OCI-M2 (cell line): ENCODE data around the gene GET3.
"Not testable (repeated sequence)": the region's sequence is repeated elsewhere in the genome, so short reads cannot be mapped to it uniquely, and the experiment has no call there.

Experiments
- DNase-seq: peaks from one replicate; lab custom pipeline; 2025; ENCODE audit not compliant: unreplicated experiment; lab: John Stamatoyannopoulos, UW

The GET3 gene

DNA sequence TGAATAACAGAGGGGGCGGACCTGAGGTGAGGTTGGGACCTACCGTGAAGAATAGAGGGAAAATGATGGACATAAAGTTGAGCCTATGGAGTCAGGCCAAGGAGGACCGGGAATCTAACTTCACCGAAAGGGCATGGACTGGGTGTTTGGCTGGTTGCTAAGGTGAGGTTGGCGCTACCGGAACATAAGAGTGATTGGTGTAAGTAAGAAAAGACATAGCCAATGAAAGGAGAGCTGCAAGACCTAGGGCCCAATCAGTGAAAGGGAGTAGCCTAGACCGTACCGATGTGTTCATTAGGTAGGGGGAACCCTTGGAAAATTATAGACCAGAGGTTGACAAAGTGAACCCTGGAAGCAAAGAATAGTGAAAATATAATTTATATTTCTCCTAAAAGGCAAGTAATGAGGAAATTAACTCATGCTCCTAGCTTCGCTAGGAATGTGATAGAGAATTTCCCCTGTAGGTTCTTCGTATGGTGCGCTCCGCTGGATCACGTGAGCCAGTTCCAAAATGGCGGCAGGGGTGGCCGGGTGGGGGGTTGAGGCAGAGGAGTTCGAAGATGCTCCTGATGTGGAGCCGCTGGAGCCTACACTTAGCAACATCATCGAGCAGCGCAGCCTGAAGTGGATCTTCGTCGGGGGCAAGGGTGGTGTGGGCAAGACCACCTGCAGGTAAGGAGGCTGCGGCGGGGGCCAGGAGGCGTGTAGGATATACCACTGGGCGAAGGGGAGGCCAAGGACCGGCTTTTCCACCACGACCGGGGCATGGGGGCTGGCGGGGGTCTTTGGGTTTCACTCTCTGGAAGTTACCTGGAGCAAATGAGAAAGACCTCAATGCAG lies at the start of gene GET3:
GET3 (plus strand) TSS at position 503 of the 840 bp plus-strand sequence; CDS start at position 512, 9 bp downstream.
- DNase-seq: peak; percentile 100

DNA sequence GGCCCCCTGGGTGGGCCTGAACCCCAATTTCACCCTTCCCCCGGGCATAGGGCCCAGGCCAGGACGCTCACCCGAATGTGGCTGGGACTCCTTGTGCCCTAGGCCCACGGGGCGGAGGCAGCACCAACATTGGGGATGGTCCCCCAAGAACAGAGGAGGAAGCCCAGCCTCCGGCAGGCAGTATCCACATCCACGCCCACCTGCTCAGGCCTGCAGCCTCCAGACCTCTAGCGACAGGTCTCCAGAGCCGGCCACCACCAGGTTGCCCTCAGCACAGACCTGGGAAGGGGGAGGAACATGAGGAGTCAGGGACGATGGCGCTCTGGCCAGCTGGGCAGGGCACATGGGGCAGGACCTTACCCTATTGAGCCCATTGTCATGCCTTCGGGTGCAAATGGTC lies 48.3 kb upstream of the GET3 start:
- no peak for DNase-seq

DNA sequence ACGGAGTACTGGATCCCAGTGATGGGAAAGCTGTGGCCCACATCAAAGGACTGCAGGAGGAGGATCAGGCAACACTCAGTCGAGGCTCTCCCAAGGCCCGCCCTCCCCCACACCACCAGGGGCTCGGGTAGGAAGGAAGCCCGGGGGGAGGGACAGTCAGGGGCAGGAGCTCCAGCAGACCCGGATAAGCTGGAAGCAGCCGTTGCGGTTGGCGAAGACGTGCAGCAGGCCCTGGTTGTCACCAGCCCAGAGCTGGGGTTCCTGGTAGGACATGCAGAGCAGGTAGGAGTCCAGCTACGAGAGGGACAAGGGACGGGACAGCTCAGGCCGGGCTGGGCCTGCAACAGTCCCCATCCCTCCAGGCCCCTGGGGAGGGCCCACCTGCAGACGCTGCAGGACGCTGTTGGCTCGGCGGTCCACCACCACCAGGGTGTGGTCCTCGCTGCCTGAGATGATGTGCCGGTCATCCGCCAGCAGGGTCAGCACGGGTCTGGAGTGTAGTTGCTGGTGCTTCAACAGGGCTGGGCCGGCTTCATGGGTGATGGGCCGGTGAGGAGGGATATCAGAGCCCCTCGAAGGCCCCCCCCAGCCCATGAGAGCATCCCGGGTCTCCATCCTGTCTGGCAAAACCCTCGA lies 47.6 kb upstream of the GET3 start:
- no peak for DNase-seq

DNA sequence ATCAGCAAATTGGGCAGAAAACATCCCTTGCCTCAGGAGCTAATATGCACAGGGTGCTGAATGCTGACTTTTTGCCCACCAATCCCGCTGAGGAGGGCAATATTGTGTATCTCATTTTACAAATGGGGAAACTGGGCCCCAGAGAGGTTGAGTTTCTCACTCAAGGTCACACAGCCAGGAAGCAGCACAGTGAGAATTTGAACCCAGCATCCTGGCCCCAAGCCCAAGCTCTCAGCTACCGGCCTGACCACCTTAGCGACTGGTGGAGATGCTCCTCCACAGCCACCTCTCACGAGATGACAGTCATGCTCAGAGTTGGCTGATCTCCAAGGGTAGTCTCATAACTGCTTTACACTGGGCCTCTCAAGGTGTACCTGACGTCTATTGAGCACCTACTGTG lies 44.3 kb upstream of the GET3 start:
- no peak for DNase-seq

DNA sequence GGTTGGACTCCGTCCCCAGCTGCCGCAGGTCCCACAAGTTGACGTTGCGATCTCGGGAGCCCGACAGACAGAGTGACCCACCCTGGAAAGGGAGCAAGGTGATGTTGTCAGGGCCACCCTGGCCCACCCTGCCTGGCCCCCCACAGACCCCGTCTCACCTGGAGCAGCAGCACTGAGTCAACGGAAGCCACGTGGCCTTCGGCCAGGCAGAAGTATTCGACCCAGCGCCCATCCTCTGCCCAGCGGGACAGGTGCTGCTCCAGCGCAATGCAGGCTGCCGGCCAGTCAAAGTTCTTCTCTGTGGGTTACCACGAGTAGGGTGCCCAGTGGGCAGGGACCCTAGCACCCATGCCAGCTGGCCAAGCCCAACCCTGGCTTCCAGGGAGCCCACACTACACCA lies 42.7 kb upstream of the GET3 start:
- no peak for DNase-seq

DNA sequence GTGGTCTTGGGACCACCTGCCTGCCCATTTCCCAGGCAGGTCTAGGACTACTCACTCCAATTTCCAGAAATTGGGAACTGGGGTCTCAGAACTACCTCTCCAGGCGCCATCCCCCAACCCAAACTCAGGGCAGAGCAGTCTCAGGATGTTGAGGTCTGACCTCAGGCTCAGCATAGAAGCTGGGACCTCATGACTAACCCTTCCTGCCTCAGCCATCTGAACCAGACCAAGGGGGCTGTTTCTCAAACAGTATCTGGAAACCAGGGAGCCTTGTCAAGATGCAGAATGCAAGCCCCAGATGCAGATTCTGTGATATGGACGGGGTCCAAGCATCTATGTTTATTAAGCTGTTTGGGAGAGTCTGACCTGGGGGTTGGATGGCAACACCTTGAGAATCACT lies 42.2 kb upstream of the GET3 start:
- no peak for DNase-seq

DNA sequence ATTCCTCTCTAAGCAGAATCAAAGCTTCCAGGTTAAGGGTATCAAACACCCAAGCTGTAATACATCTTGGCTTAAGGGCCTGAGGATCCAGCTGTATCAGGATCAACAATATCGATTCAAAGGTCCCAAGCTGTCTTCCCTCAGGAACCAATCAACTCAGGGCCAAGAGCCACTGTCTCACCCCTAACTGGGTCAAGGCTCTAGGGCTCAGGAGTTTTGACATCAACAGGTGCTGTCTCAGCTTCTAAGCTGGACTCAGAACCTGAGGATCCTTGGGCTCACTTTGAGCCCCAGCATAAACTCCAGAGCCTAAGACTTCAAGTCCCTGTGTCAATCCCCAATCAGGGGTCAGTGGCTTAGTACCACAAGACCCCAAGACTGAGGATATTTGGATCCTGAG lies 41.8 kb upstream of the GET3 start:
- no peak for DNase-seq

DNA sequence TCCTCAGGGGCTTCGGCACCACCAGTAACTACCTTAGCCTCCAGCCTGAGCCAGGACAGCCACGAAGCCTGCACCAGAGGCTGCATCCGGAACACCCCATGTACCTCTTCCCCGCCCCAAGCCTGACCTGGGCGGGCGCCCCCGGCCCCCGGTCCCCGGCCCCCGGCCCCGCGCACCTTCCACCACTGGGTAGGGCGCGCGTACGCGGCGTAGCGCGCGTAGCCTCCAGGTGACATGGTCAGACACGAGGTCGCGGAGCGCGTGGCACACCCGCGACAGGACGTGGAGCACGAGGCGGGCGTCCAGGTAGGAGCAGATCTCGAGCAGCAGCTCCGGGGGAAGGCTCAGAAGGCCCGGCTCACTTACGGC lies 41.3 kb upstream of the GET3 start:
- no peak for DNase-seq

DNA sequence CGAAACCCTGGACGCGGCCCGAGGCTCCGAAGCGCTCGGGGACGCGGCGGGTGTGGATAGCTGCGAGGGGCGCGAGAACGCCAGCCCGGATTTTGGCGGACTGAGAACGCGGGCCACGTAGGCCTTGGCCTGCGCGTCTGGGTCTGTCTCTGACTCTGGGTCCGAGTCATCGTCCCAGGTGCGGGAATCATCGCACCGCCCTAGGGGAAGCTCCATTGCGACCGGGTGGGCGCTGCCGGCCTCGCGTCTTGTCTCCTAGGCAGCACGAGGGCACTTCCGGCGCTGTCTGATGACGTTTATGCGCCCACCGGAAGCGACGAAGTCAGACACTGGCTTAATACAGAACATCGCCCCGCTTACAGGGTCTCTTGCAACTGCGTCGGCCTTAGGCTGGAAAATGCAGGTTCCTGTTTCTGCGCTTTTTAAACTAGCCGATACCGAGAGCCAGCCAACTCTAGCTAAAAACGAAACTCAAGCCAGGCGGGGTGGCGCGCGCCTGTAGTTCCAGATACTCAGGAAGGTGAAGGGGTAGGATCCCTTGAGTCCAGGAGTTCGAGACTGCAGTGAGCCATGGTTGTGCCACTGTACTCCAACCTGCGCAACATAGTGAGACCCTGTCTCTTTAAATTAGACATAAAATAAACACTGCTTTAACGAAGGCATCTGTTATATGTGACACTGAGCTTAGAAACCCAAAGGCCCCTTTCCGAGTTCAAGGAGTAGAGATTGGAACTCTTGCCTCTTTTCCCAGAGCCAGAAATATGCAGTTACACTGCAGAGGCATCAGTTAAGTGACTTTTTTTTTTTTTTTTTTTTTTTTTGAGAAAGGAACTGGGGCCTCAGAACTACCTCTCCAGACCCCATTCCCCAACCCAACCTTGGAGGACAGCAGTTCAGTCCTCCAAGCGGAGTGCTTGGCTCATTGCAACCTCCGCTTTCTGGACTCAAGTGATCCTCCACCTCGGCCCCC lies 40.6 kb upstream of the GET3 start, which contains the start of gene FBXW9:
FBXW9 (minus strand) TSS at position 266 of the 970 bp plus-strand sequence; CDS start at position 216, 50 bp downstream.
- DNase-seq: peak; percentile 99

DNA sequence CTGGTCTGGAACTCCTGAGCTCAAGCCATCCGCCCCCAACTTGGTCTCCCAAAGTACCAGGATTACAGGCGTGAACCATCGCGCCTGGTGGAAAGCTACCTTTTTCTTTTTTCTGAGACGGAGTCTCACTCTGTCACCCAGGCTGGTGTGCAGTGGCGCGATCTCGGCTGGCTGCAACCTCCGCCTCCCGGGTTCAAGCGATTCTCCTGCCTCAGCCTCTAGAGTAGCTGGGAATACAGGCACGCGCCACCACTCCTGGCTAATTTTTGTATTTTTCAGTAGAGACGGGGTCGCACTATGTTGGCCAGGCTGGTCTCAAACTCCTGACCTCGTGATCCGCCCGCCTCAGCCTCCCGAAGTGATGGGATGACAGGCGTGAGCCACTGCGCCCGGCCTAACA lies 39.9 kb upstream of the GET3 start:
- DNase-seq: not testable (repeated sequence)

DNA sequence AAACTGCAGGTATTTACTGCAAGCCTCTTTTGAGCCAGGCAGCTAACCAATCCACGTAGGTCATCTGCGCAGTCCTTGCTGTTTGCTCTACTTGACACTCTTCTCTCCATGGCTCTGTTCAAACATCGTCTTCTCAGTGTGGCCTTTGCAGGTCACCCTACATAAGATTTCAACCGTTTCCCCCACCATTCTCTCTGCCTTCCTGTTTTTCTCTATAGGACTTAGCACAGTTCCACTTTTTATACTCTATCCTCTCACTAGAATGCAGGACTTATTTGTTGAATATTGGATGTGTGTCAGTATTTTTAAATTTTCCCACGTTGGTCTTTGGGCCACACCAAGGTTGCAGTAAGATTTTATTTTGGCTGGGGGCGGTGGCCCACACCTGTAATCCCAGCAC lies 39.2 kb upstream of the GET3 start:
- no peak for DNase-seq

DNA sequence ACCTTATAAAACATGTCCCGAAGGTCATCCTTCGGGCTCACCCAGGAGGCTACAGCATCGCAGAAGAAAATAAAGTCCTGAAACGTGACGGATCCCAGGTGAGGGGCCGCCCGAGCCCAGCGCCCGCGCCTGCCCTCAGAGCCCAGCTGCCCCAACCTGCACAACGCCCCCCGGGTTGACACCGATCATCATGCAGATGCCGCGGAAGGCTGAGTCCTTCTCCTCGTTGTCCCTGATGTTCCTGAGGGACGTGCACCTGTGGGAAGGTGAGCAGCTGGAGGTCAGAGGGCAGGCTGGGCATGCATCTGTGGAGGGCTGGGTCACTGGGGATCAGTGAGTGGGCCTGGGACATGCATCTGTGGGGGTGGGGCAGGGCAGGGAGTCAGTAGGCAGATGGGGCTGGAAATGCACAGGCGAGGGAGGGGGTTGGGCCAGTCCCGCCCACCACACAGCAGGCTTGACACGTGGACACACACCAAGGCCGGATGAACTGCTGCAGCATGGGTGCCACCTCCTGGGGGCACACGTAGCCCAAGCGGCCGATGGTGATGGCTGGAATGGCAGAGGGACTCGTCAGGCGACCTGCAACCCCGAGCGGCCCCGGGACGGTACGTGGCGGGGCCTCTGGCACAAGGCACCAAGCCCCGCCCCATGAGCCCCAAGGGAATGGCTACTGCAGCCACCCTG lies 35.6 kb upstream of the GET3 start:
- no peak for DNase-seq

DNA sequence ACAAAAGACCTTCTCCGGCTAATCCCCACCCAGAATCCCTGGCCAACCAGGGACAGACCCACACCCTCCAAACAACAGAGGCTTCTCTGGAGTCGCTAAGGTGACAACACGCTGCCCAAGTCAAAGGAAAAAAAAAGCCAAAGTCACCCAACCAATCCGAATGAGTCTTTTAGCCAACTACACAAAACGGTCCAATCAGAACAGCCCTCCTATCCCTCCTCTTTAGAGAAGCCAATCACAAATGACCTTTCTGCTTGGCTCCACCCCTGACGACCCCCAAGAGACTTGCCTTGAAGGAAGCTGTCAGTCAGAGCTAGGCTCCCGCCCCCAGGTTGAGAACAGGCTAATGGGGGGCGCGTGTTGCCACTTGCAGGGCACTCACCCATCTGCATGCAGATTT lies 34.3 kb upstream of the GET3 start:
- no peak for DNase-seq

DNA sequence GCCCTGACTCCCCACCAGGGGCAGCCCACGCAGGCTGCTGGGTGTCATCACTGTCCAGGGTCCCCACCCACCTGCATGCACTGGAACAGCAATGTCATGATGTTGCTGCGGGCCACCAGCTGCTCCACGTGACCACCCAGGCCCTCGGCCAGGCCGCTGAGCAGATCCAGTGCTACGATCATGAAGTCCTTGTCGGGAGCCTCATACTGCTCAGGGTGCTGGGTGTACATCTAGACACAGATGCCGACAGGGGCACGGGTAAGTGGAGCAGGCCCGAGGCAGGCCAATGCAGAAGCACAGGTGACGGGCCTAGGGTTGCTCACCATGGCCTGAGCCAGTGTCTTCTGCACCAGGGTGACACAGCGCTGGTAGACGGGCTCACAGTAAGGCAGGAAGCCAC lies 32.1 kb upstream of the GET3 start:
- DNase-seq: no peak

DNA sequence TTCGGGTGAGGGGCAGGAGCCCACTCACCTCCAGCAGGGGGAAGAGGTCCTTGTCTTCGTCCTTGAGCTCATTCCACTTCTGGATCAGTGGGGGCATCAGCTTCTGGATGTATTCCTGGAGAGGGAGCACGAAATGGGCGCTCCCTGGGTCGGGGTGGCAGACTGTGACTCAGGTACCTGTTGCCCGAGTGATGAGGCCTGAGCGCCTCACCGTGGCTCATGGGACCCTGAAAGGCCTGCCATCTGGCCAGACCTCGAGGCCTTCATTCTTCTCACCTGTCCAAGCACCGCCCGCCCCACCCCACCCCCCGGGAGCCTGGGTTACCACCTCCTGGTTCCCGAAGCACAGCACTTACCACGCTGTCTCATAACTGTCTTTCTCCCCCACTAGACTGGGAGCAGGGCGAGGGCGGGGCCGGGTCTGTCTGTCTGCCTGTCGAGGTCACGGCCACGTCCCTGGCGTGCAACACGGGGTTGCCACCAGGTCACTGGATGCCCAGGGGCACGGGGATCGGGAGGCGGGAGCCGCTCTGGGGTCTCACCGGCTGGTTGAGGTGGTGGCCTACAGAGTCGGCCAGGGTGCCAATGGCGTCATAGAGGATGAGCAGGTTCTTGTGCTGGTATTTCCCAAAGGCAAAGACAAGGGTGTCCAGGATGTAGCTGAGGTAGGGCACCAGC lies 31.5 kb upstream of the GET3 start:
- DNase-seq: no peak

DNA sequence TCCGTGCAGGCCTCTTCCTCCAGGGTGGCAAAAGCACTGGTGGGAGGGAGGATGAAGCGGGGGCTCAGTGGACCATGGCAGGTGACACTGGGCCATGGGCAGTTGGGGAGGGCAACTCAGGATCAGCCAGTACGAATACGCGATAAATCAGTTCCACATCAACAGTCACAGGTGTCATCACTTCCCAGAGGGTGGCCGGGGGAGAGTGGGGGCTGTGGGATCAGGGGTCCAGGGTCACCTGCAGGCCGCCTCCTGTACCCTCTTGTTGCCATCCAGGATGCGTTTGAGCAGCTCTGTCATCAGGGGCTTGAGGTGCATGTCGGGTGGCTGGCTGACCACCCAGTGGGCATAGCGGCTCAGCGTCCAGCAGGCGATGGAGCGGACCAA lies 31.0 kb upstream of the GET3 start:
- no peak for DNase-seq

DNA sequence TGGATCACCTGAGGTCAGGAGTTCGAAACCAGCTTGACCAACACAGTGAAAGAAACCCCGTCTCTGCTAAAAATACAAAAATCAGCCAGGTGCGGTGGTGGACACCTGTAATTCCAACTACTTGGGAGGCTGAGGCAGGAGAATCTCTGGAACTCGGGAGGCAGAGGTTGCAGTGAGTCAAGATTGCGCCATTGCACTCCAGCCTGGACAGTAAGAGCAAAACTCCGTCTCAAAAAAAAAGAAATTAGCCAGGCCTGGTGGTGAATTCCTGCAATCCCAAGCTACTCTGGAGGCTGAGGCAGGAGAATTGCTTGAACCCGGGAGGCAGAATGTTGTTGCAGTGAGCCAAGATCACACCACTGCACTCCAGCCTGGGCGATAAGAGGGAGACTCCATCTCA lies 28.7 kb upstream of the GET3 start:
- DNase-seq: no peak

DNA sequence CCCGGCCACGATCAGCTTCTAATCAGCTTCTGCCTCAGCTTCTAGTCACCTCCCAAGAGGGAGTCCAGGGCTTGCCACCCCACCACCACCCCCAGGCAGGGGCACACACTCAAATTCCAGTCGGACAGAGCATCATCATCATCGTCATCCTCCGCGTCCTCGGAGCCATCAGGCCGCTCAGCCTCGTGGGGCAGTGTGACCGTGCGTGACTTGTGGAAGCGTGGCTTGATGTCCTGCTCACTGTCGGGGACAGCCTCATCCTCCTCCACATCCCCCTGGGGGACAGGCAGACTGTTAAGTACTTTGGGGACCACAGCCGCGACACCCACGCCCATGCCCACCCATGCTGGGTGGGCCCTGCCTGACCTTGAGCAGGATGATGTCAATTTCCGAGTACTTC lies 26.1 kb upstream of the GET3 start:
- no peak for DNase-seq

DNA sequence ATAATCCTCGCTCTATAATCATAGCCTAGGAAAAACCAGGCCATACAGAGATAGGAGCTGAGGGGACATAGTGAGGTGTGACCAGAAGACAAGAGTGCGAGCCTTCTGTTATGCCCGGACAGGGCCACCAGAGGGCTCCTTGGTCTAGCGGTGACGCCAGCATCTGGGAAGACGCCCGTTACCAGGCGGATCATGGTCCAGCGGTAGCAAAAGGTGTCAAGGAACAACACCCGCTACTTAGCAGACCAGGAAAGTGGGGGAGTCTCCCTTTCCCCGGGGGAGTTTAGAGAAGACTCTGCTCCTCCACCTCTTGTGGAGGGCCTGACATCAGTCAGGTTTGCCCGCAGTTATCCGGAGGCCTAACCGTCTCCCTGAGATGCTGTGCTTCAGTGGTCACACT lies 25.2 kb upstream of the GET3 start:
- DNase-seq: not testable (repeated sequence)

DNA sequence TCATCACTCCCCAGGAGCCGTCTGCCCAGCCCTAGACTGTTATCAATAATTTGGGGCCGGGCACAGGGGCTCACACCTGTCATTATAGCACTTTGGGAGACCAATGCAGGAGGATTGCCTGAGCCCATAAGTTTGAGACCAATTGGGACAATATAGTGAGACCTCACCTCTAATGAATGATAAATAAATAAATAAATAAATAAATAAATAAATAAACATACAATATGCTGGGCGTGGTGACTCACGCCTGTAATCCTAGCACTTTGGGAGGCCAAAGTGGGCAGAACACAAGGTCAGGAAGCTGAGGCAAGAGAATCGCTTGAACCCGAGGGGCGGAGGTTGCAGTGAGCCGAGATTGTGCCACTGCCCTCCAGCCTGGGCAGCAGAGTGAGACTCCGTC lies 24.0 kb upstream of the GET3 start:
- not testable (repeated sequence) for DNase-seq
